RWPE2 (cell line): ENCODE measurements around the gene RGS9.
"Not testable (repeated sequence)": the region's sequence is repeated elsewhere in the genome, so short reads cannot be mapped to it uniquely, and the experiment has no call there.

Experiments
- ATAC-seq: fragments of 200-7000 bp; cut with Tn5 transposase; 3 replicates; pipeline ENCODE4 v1.9.1; 2021; ENCODE audit warnings: low read depth
- DNase-seq: peaks from one replicate; pipeline ENCODE4 v3.0.0-alpha.2; 2020; ENCODE audit warnings: low spot score
- H3K27ac ChIP-seq: fragments of 450-650 bp; 2 replicates; pipeline ENCODE4 v1.5.1; 2017; ENCODE audit warnings: mild to moderate bottlenecking; ENCODE audit not compliant: poor library complexity, severe bottlenecking
- H3K27me3 ChIP-seq: fragments of 250-450 bp; sonication (Bioruptor Pico); 2 replicates; pipeline ENCODE4 v1.5.1; 2021; ENCODE audit warnings: mild to moderate bottlenecking, moderate library complexity; ENCODE audit not compliant: insufficient read depth, poor library complexity, severe bottlenecking
- H3K36me3 ChIP-seq: fragments of 250-450 bp; sonication (Bioruptor Pico); 2 replicates; pipeline ENCODE4 v1.5.1; 2020; ENCODE audit warnings: low read depth, mild to moderate bottlenecking, moderate library complexity
- H3K4me1 ChIP-seq: fragments of 250-450 bp; sonication (Bioruptor Pico); 2 replicates; pipeline ENCODE4 v1.5.1; 2021; ENCODE audit warnings: mild to moderate bottlenecking, moderate library complexity; ENCODE audit not compliant: insufficient read depth, poor library complexity, severe bottlenecking
- H3K4me3 ChIP-seq: fragments of 250-450 bp; sonication (Bioruptor Pico); 2 replicates; pipeline ENCODE4 v1.5.1; 2021; ENCODE audit warnings: mild to moderate bottlenecking, moderate library complexity; ENCODE audit not compliant: severe bottlenecking
- H3K9me3 ChIP-seq: fragments of 250-450 bp; sonication (Bioruptor Pico); 2 replicates; pipeline ENCODE4 v1.5.1; 2021; ENCODE audit warnings: mild to moderate bottlenecking, moderate library complexity; ENCODE audit not compliant: severe bottlenecking
- CTCF ChIP-seq: fragments of 450-650 bp; IDR thresholded peaks from one replicate; pipeline ENCODE4 v1.5.1; 2017; ENCODE audit warnings: mild to moderate bottlenecking, moderate library complexity; ENCODE audit not compliant: poor library complexity, severe bottlenecking

The RGS9 gene

GRCh38 chr17:65109990-65110680 lies 27.0 kb upstream of the RGS9 start:
- no peaks in the 10 kb centered on the region for H3K36me3 ChIP-seq
- TF ChIP-seq CTCF, result no peak
- DNase-seq (no peak), ATAC-seq (no peak)
- H3K27ac ChIP-seq, result no peak overlapping the region
- peaks cover 19% of the 10 kb centered on the region for H3K4me1 ChIP-seq
- H3K27me3 ChIP-seq, result no peaks in the 10 kb centered on the region
- no peaks in the 10 kb centered on the region for H3K9me3 ChIP-seq
- no peak overlapping the region for H3K4me3 ChIP-seq

GRCh38 chr17:65115839-65116238 lies 21.3 kb upstream of the RGS9 start:
- Histone ChIP-seq H3K36me3 (no peaks in the 10 kb centered on the region), H3K4me1 (no peaks in the 10 kb centered on the region), H3K27me3 (no peaks in the 10 kb centered on the region), H3K9me3 (no peaks in the 10 kb centered on the region), H3K4me3 (no peak overlapping the region), H3K27ac (no peak overlapping the region)
- DNase-seq (no peak), ATAC-seq (no peak)
- TF ChIP-seq CTCF, result no peak

GRCh38 chr17:65116515-65116914 lies 20.7 kb upstream of the RGS9 start:
- not testable (repeated sequence) for H3K27ac ChIP-seq, ATAC-seq, H3K4me3 ChIP-seq, H3K4me1 ChIP-seq, H3K27me3 ChIP-seq, H3K36me3 ChIP-seq, H3K9me3 ChIP-seq, DNase-seq

- DNase-seq (no peak), ATAC-seq (no peak)
- Histone ChIP-seq H3K9me3 (no peaks in the 10 kb centered on the region), H3K4me1 (peaks cover 6% of the 10 kb centered on the region), H3K27me3 (no peaks in the 10 kb centered on the region), H3K36me3 (no peaks in the 10 kb centered on the region), H3K27ac (no peak overlapping the region), H3K4me3 (no peak overlapping the region)
- no peak for TF ChIP-seq CTCF
Measured at GRCh38 chr17:65117384-65118035, 19.7 kb upstream of the RGS9 start.

GRCh38 chr17:65121368-65121767 lies 15.8 kb upstream of the RGS9 start:
- DNase-seq (no peak), ATAC-seq (no peak)
- Histone ChIP-seq H3K4me3 (no peak overlapping the region), H3K27ac (peak overlapping the region; percentile 62), H3K36me3 (no peaks in the 10 kb centered on the region), H3K9me3 (no peaks in the 10 kb centered on the region), H3K27me3 (no peaks in the 10 kb centered on the region), H3K4me1 (peaks cover 19% of the 10 kb centered on the region)
- no peak for TF ChIP-seq CTCF
